Activated CD8-positive, alpha-beta T cell treated with anti-CD3 and anti-CD28 coated beads for 36 hours (primary cell): ENCODE data around the gene HNRNPU. TPM values are rescaled to one million over a fixed set of nuclear protein-coding genes. Genes with fewer than 3 reads are reported as not detected.

Experiments
- ATAC-seq: fragments of 200-7000 bp; cut with Tn5 transposase; one replicate; pipeline ENCODE4 v1.10.0; 2021; ENCODE audit warnings: mild to moderate bottlenecking, moderate library complexity
- CTCF ChIA-PET: fragments of 350-600 bp; sonication (Branson Sonifier 250); formaldehyde crosslinking; loops from one replicate; lab custom pipeline; 2021; ENCODE audit warnings: antibody characterized with exemption; lab: Charles Lee
- POLR2A ChIA-PET: fragments of 350-600 bp; sonication (Branson Sonifier 250); formaldehyde crosslinking; loops from one replicate; lab custom pipeline; 2021; ENCODE audit warnings: antibody characterized with exemption; lab: Charles Lee
- DNase-seq: peaks from one replicate; pipeline ENCODE4 v3.0.0-alpha.2; 2020
- H3K27ac Mint-ChIP-seq: one replicate; pipeline ENCODE4 v1.8.0; 2021; ENCODE audit warnings: mild to moderate bottlenecking, mixed read lengths
- H3K27me3 Mint-ChIP-seq: one replicate; pipeline ENCODE4 v1.8.0; 2021; ENCODE audit warnings: mixed read lengths
- H3K36me3 Mint-ChIP-seq: one replicate; pipeline ENCODE4 v1.8.0; 2021; ENCODE audit warnings: low read depth, mixed read lengths
- H3K4me1 Mint-ChIP-seq: one replicate; pipeline ENCODE4 v1.8.0; 2021; ENCODE audit warnings: low read depth, mixed read lengths
- H3K4me3 Mint-ChIP-seq: one replicate; pipeline ENCODE4 v1.8.0; 2021; ENCODE audit warnings: mild to moderate bottlenecking, moderate library complexity, mixed read lengths
- H3K9me3 Mint-ChIP-seq: one replicate; pipeline ENCODE4 v1.8.0; 2021; ENCODE audit warnings: mixed read lengths
- intact Hi-C: fragments of 100-400 bp; cut with micrococcal nuclease; formaldehyde crosslinking; loops from one replicate; pipeline ENCODE4 v1.10.0; 2022
- total RNA-seq, 2 experiments: library from RNA; stranded (reverse); gene quantifications; one replicate each; pipeline ENCODE4 v1.2.3, GENCODE V29; 2021
- TF ChIP-seq, protein P1 (sequence below): fragments of 200-600 bp; IDR thresholded peaks from one replicate; pipeline ENCODE4 v1.8.0; 2022; ENCODE audit warnings: antibody characterized with exemption, mild to moderate bottlenecking

Gene HNRNPU
- total RNA-seq, 2 experiments from 2014 or later = 469 to 474 TPM

DNA sequence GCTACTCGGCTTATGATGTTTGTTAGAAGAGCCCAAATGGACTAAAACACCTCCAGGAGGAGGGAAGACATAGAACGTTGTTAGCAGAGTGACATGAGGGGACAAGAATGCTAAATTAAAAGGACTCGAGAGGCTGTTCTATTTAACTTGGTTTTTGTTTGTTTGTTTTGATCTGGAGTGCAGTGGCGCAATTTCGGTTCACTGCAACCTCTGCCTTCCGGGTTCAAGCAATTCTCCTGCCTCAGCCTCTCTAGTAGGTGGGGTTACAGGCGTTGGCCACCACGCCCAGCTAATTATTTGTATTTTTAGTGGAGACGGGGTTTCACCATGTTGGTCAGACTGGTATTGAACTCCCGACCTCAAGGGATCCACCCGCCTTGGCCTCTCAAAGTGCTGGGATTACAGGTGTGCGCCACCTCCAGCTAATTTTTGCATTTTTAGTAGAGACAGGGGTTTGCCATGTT lies 5.1 kb upstream of the HNRNPU start:
- ChIA-PET CTCF (interaction anchor here (1.1 to 1.2 kb wide), 2 partner anchors 69 to 95 kb away, joined by 3 to 4 read pairs; no protein-coding TSS in a partner anchor), POLR2A (interaction anchor here (0.8 to 1.3 kb wide), 2 partner anchors 34 to 36 kb away, joined by 3 read pairs; partner anchors contain the start of gene COX20)
- ATAC-seq (no peak), DNase-seq (no peak)
- H3K4me1 Mint-ChIP-seq = peaks cover 18% of the 10 kb centered on the region
- H3K9me3 Mint-ChIP-seq = no peaks in the 10 kb centered on the region
- no peaks in the 10 kb centered on the region for H3K36me3 Mint-ChIP-seq
- TF ChIP-seq, protein P1, sequence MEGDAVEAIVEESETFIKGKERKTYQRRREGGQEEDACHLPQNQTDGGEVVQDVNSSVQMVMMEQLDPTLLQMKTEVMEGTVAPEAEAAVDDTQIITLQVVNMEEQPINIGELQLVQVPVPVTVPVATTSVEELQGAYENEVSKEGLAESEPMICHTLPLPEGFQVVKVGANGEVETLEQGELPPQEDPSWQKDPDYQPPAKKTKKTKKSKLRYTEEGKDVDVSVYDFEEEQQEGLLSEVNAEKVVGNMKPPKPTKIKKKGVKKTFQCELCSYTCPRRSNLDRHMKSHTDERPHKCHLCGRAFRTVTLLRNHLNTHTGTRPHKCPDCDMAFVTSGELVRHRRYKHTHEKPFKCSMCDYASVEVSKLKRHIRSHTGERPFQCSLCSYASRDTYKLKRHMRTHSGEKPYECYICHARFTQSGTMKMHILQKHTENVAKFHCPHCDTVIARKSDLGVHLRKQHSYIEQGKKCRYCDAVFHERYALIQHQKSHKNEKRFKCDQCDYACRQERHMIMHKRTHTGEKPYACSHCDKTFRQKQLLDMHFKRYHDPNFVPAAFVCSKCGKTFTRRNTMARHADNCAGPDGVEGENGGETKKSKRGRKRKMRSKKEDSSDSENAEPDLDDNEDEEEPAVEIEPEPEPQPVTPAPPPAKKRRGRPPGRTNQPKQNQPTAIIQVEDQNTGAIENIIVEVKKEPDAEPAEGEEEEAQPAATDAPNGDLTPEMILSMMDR = no peak
- H3K27ac Mint-ChIP-seq = no peak overlapping the region
- H3K27me3 Mint-ChIP-seq = no peaks in the 10 kb centered on the region
- no peak overlapping the region for H3K4me3 Mint-ChIP-seq
- intact Hi-C loops = loop anchor here (5.0 kb wide), 1 partner anchor 93 kb away; no protein-coding TSS in a partner anchor

DNA sequence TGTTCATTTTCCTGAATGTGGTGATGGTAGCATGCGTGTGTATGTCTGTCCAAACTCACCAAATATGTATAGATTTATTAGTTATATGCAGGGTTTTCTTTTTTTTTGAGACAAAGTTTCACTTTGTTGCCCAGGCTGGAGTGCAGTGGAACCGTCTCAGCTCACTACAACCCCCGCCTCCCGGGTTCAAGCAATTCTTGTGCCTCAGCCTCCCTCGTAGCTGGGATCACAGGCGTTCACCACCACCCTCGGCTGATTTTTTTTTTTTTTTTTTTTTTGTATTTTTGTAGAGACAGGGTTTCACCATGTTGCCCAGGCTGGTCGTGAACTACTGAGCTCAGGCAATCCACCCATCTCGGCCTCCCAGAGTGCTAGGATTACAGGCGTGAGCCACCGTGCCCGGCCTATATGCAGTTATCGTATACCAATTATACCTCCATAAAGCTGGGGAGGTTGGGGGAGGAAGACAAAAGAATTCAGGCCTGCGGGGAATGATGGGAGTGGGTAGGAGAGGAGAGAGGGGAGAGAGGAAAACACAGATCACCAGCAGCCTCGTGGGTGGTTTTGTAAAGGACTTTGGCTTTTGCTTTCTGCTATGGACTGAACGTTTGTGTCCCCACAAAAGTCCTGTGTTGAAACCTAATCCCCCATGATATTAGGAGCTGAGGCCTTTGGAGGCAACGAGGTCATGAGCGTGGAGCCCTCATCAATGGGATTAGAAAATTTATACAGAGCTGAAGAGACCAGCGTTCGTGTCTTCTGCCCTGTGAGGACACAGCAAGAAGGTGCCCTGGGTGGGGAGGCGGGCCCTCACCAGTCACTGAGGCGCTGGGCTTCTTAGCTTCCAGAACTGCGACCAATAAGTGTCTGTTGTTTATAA lies 4.4 kb upstream of the HNRNPU start:
- ATAC-seq (no peak), DNase-seq (no peak)
- ChIA-PET CTCF (interaction anchor here (0.7 to 1.2 kb wide), 3 partner anchors 68 to 264 kb away, joined by 3 read pairs; no protein-coding TSS in a partner anchor), POLR2A (interaction anchor here (0.8 to 1.3 kb wide), 2 partner anchors 33 to 35 kb away, joined by 3 read pairs; partner anchors contain the start of gene COX20)
- H3K27me3 Mint-ChIP-seq = no peaks in the 10 kb centered on the region
- no peaks in the 10 kb centered on the region for H3K9me3 Mint-ChIP-seq
- H3K4me3 Mint-ChIP-seq = no peak overlapping the region
- intact Hi-C loops = loop anchor here (5.0 kb wide), 1 partner anchor 94 kb away; no protein-coding TSS in a partner anchor
- TF ChIP-seq, protein P1 = no peak
- peaks cover 18% of the 10 kb centered on the region for H3K4me1 Mint-ChIP-seq
- H3K27ac Mint-ChIP-seq = no peak overlapping the region
- H3K36me3 Mint-ChIP-seq = peaks cover 5% of the 10 kb centered on the region

GRCh38 chr1:244866355-244866754 lies 2.0 kb upstream of the HNRNPU start:
- Mint-ChIP-seq H3K27ac (peak overlapping the region; percentile 15), H3K27me3 (no peaks in the 10 kb centered on the region), H3K4me1 (peaks cover 20% of the 10 kb centered on the region), H3K36me3 (peaks cover 22% of the 10 kb centered on the region), H3K9me3 (no peaks in the 10 kb centered on the region), H3K4me3 (no peak overlapping the region)
- CTCF ChIA-PET = interaction anchor here (1.2 kb wide), 2 partner anchors 10 to 155 kb away, joined by 3 to 4 read pairs; no protein-coding TSS in a partner anchor
- POLR2A ChIA-PET = interaction anchor here (1.4 to 9.4 kb wide), 2 partner anchors 14 to 30 kb away, joined by 3 to 86 read pairs; partner anchors contain the start of gene COX20
- intact Hi-C loops = loop anchor here (5.0 kb wide), 1 partner anchor 96 kb away; no protein-coding TSS in a partner anchor
- TF ChIP-seq, protein P1 = no peak
- DNase-seq (no peak), ATAC-seq (no peak)

DNA sequence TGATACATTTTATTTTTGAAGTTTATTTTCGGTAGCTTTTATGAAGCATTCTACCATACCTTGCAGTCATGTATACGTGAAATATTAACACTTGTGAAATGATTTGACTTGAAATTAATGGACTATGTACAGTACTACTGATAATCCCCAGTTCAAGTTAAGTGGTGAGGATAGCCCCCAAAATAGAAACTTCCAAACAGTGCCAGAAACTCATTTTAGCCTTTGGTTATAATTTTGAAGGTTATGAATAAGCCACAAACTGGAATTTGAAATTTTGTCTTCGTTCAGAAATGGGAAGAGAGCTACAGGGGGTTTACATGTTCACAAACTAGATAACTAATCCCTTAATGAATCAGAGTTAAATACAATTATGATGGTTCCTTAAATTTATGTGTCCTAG lies 1.5 kb upstream of the HNRNPU start:
- TF ChIP-seq, protein P1 = no peak
- intact Hi-C loops = loop anchor here (5.0 kb wide), 1 partner anchor 96 kb away; no protein-coding TSS in a partner anchor

More for the DNA sequence above, 1.5 kb upstream of the HNRNPU start:
- H3K4me1 Mint-ChIP-seq = peaks cover 22% of the 10 kb centered on the region
- no peaks in the 10 kb centered on the region for H3K27me3 Mint-ChIP-seq
- H3K4me3 Mint-ChIP-seq = peak overlapping the region; percentile 95
- POLR2A ChIA-PET = interaction anchor here (1.4 to 20.0 kb wide), 3 partner anchors 13 to 30 kb away, joined by 3 to 554 read pairs (median 86); partner anchors contain the start of gene COX20
- DNase-seq = no peak
- CTCF ChIA-PET = interaction anchor here (1.1 to 5.8 kb wide), 5 partner anchors 9 to 177 kb away, joined by 3 to 34 read pairs (median 3); no protein-coding TSS in a partner anchor
- peaks cover 27% of the 10 kb centered on the region for H3K36me3 Mint-ChIP-seq
- ATAC-seq = no peak
- no peaks in the 10 kb centered on the region for H3K9me3 Mint-ChIP-seq
- peak overlapping the region; percentile 99 for H3K27ac Mint-ChIP-seq
